ENCODE measurements around the gene KCNA10.

DNA sequence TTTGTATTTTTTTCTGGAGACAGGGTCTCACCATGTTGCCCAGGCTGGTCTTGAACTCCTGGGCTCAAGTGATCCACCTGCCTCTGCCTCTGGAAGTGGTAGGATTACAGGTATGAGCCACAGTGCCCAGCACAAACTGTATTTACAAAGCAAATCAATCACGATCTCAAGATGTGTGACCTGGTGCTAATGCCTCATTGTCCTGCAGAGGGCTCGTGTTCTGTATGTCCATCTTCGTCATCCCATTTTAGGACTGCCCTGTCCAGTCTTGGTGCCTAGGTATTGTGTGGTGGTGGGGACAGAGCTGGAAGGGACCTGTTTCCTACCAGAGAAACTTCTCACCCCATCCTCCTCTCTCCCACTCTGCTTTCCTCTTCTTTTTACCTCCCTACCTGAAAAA lies 47.8 kb downstream of the KCNA10 start:
- TF ChIP-seq POLR2A (IDR thresholded peaks at IDR 0.05; ENCODE audit: low read length) (no peak), GATA1 (IDR thresholded peaks at IDR 0.05; ENCODE audit: low read depth, low read length) (no peak)
